Measurements from ENCODE around the gene FCN2. TPM values are rescaled to one million over a fixed set of nuclear protein-coding genes. Genes with fewer than 3 reads are reported as not detected.

Gene FCN2
- total RNA-seq, 1 donor from 2014 or later = 0.16 TPM

GRCh38 chr9:134869554-134870300 is 10.9 kb upstream of the FCN2 start:
- ATAC-seq = no peak

- no peak for ATAC-seq
Observed at GRCh38 chr9:134870301-134870694, 10.3 kb upstream of the FCN2 start.

GRCh38 chr9:134870746-134871662 is 9.6 kb upstream of the FCN2 start:
- ATAC-seq = no peak

- ATAC-seq = peak; percentile 10
Observed at GRCh38 chr9:134871697-134872340, 8.8 kb upstream of the FCN2 start.

GRCh38 chr9:134872482-134873231 is 8.0 kb upstream of the FCN2 start:
- no peak for ATAC-seq

- no peak for ATAC-seq
Observed at GRCh38 chr9:134875371-134875770, 5.2 kb upstream of the FCN2 start.

GRCh38 chr9:134877541-134877940 is 3.1 kb upstream of the FCN2 start:
- no peak for ATAC-seq

GRCh38 chr9:134879664-134880483 is 736 bp upstream of the FCN2 start:
- no peak for ATAC-seq

GRCh38 chr9:134881313-134881670 is 682 bp downstream of the FCN2 start:
- no peak for ATAC-seq

- ATAC-seq = no peak
Observed at GRCh38 chr9:134882204-134882785, 1.7 kb downstream of the FCN2 start.

- ATAC-seq = no peak
Observed at GRCh38 chr9:134883040-134883782, 2.6 kb downstream of the FCN2 start.

GRCh38 chr9:134884492-134884891 is 3.9 kb downstream of the FCN2 start:
- no peak for ATAC-seq

GRCh38 chr9:134885001-134885678 is 4.5 kb downstream of the FCN2 start:
- ATAC-seq = no peak

- ATAC-seq = no peak
Observed at GRCh38 chr9:134885679-134886412, 5.2 kb downstream of the FCN2 start.

GRCh38 chr9:134886413-134886913 is 5.9 kb downstream of the FCN2 start:
- no peak for ATAC-seq

- no peak for ATAC-seq
Observed at GRCh38 chr9:134887219-134887618, 6.6 kb downstream of the FCN2 start.

- no peak for ATAC-seq
Observed at GRCh38 chr9:134887686-134888602, 7.3 kb downstream of the FCN2 start.

Data from esophagus mucosa (tissue), 1 donor.